Measurements from ENCODE around the gene INPP5A. TPM values are rescaled to one million over a fixed set of nuclear protein-coding genes. Genes with fewer than 3 reads are reported as not detected.

Gene INPP5A
- total RNA-seq, 1 experiment from 2014 or later, result 22.6 TPM

DNA sequence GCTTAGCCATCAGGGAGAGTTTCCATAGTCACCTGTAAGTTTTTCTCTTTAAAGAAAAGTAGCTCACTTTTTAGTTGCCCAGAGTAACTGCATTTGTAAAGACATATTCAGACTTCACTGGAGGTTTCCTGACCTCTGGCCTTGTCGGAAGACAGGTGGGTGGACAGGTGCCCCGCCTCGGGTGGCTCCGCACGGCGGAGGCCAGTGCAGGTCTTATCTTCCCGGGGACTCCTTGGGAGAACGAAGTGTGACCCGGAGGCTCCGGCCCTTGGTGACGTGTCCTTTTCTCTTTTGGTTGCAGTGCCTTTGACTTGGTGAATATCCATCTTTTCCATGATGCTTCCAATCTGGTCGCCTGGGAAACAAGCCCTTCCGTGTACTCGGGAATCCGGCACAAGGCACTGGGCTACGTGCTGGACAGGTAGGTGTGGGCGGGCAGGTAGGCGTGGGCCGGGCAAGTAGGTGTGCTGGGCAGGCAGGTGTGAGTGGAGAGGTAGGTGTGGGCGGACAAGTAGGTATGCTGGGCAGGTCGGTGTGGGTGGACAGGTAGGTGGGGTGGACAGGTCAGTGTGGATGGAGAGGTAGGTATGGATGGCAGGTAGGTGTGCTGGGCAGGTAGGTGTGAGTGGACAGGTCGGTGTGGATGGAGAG, 172.6 kb downstream of the INPP5A start:
- Histone ChIP-seq H3K79me2 (ENCODE audit: low read length) (no peaks in the 10 kb centered on the region), H3K9me2 (replicated peaks; ENCODE audit: low read length) (no peaks in the 10 kb centered on the region), H4K20me1 (ENCODE audit: low read length) (no peaks in the 10 kb centered on the region), H3K9me3 (ENCODE audit: low read length) (no peaks in the 10 kb centered on the region), H3K36me3 (ENCODE audit: low read depth, low read length) (no peaks in the 10 kb centered on the region), H3K4me1 (ENCODE audit: insufficient read depth, low read length) (no peaks in the 10 kb centered on the region), H2AFZ (ENCODE audit: low read length) (no peak overlapping the region), H3K4me3 (ENCODE audit: low read length) (no peak overlapping the region), H3K4me2 (ENCODE audit: low read length) (no peak overlapping the region), H3K9ac (ENCODE audit: low read length) (no peak overlapping the region), H3K27ac (ENCODE audit: low read length) (no peak overlapping the region), H3F3A (ENCODE audit: low read length, unreplicated experiment) (no peaks in the 10 kb centered on the region), H3K27me3 (ENCODE audit: low read length) (no peaks in the 10 kb centered on the region)
- no TSS peak for BruUV-seq (replicated peaks)
- CTCF ChIA-PET, result no interaction called here
- POLR2A ChIA-PET (ENCODE audit: unreplicated experiment), result no interaction called here
- no peak for ATAC-seq
- TF ChIP-seq EZH2 (IDR thresholded peaks at IDR 0.05; ENCODE audit: low read length, unreplicated experiment), result no peak
- no peak for TF ChIP-seq EZH2phosphoT487 (IDR thresholded peaks at IDR 0.05; ENCODE audit: borderline replicate concordance, low read length)
- TF ChIP-seq, protein P1, sequence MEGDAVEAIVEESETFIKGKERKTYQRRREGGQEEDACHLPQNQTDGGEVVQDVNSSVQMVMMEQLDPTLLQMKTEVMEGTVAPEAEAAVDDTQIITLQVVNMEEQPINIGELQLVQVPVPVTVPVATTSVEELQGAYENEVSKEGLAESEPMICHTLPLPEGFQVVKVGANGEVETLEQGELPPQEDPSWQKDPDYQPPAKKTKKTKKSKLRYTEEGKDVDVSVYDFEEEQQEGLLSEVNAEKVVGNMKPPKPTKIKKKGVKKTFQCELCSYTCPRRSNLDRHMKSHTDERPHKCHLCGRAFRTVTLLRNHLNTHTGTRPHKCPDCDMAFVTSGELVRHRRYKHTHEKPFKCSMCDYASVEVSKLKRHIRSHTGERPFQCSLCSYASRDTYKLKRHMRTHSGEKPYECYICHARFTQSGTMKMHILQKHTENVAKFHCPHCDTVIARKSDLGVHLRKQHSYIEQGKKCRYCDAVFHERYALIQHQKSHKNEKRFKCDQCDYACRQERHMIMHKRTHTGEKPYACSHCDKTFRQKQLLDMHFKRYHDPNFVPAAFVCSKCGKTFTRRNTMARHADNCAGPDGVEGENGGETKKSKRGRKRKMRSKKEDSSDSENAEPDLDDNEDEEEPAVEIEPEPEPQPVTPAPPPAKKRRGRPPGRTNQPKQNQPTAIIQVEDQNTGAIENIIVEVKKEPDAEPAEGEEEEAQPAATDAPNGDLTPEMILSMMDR (conservative IDR thresholded peaks at IDR 0.05; ENCODE audit: low read depth, low read length), result no peak
- no peak for DNase-seq
- intact Hi-C loops (cut with micrococcal nuclease), result no loop called here

DNA sequence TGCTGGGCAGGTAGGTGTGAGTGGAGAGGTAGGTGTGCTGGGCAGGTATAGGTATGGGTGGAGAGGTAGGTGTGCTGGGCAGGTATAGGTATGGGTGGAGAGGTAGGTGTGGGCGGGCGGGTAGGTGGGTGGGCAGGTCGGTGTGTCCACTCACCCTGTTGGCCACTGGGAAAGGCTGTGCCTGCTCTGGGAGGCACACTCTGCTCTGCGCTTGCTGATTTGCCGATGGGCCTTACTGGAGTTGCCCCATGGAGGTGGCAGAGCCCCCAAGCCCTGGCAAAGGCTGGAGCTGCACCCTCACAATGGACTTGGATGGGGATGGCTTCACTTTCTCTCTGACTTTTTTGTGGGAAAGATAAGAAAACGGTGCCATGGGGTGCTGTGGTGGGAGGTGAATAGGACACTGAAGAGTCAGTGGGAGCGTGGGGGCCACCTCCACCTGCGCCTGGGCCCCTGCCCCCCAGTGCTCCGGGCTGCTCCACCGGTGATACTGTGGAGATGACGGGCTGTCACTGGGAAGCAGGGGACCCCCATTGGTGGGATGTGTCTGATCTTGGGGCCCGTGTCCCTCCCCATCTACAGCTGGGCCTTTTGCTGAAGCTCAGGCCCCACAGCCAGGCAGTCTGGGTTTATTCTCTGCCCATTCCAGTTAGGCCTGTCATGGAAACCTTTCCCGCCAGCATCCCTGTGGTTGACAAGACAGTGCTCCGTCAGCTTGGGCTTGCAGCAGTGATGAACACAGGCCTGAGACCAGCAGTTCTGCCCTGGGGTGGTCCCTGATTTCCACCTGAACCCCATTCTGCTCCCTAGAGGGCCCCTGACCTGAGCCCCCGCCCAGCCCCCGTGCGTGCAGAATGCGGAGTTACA, 173.4 kb downstream of the INPP5A start:
- H3K79me2 ChIP-seq (ENCODE audit: low read length), result no peaks in the 10 kb centered on the region
- intact Hi-C loops (cut with micrococcal nuclease), result no loop called here
- TF ChIP-seq EZH2 (IDR thresholded peaks at IDR 0.05; ENCODE audit: low read length, unreplicated experiment), result no peak
- TF ChIP-seq, protein P1 (conservative IDR thresholded peaks at IDR 0.05; ENCODE audit: low read depth, low read length), result no peak
- TF ChIP-seq EZH2phosphoT487 (IDR thresholded peaks at IDR 0.05; ENCODE audit: borderline replicate concordance, low read length), result no peak
- no peaks in the 10 kb centered on the region for H3K9me3 ChIP-seq (ENCODE audit: low read length)
- H3K4me2 ChIP-seq (ENCODE audit: low read length), result no peak overlapping the region
- DNase-seq (no peak), ATAC-seq (no peak)
- H3K36me3 ChIP-seq (ENCODE audit: low read depth, low read length), result 0 out of 2 replicates have a peak, but pooled peaks cover under 1% of the 10 kb centered on the region
- ChIA-PET CTCF (no interaction called here), POLR2A (ENCODE audit: unreplicated experiment) (no interaction called here)
- H3K27me3 ChIP-seq (ENCODE audit: low read length), result no peaks in the 10 kb centered on the region
- no peaks in the 10 kb centered on the region for H3K4me1 ChIP-seq (ENCODE audit: insufficient read depth, low read length)
- no peak overlapping the region for H3K9ac ChIP-seq (ENCODE audit: low read length)
- H2AFZ ChIP-seq (ENCODE audit: low read length), result no peak overlapping the region
- H4K20me1 ChIP-seq (ENCODE audit: low read length), result no peaks in the 10 kb centered on the region
- no peaks in the 10 kb centered on the region for H3K9me2 ChIP-seq (replicated peaks; ENCODE audit: low read length)
- BruUV-seq (replicated peaks), result no TSS peak
- H3F3A ChIP-seq (ENCODE audit: low read length, unreplicated experiment), result no peaks in the 10 kb centered on the region
- H3K27ac ChIP-seq (ENCODE audit: low read length), result no peak overlapping the region
- no peak overlapping the region for H3K4me3 ChIP-seq (ENCODE audit: low read length)

All from PC-3 (cell line).